Naive thymus-derived CD8-positive, alpha-beta T cell (primary cell): ENCODE results near the gene SETD7. TPM values are rescaled to one million over a fixed set of nuclear protein-coding genes. Genes with fewer than 3 reads are reported as not detected.
"Not testable (repeated sequence)": the region's sequence is repeated elsewhere in the genome, so short reads cannot be mapped to it uniquely, and the experiment has no call there.

Experiments used
- ATAC-seq, 2 donors: fragments of 150-1000 bp; cut with Tn5 transposase in 1 of 2; sonication (Bioruptor Pico), chemical (Tn5 transposase) in 1 of 2; 1 replicate in 1 of 2; 2 replicates in 1 of 2; pipeline ENCODE4 v1.10.0; 2021; ENCODE audit warnings: mild to moderate bottlenecking in 2 of 2, moderate library complexity in 2 of 2
- POLR2A ChIA-PET: fragments of 350-600 bp; sonication (Branson Sonifier 250); formaldehyde crosslinking; loops from one replicate; lab custom pipeline; 2021; ENCODE audit warnings: antibody characterized with exemption; lab: Charles Lee
- DNase-seq, 10 donors: peaks; one replicate each; pipeline versions ENCODE4 v3.0.0 to v3.0.0-alpha.2; 2020 to 2022
- H3K27ac Mint-ChIP-seq, 10 donors: one replicate each; pipeline ENCODE4 v1.8.0; 2020 to 2022; ENCODE audit warnings: mild to moderate bottlenecking in 10 of 10, mixed read lengths in 10 of 10, moderate library complexity in 4 of 10, inconsistent platforms in 1 of 10
- H3K27me3 Mint-ChIP-seq, 5 donors: one replicate each; pipeline ENCODE4 v1.8.0; 2021 to 2022; ENCODE audit warnings: mixed read lengths in 5 of 5
- H3K36me3 Mint-ChIP-seq, 3 donors: one replicate each; pipeline ENCODE4 v1.8.0; 2020 to 2022; ENCODE audit warnings: mixed read lengths in 3 of 3, mild to moderate bottlenecking in 2 of 3, inconsistent platforms in 1 of 3
- H3K4me1 Mint-ChIP-seq, 4 donors: one replicate each; pipeline ENCODE4 v1.8.0; 2021 to 2022; ENCODE audit warnings: mixed read lengths in 4 of 4
- H3K4me3 Mint-ChIP-seq, 10 donors: one replicate each; pipeline ENCODE4 v1.8.0; 2020 to 2022; ENCODE audit warnings: mild to moderate bottlenecking in 10 of 10, mixed read lengths in 10 of 10, moderate library complexity in 6 of 10, inconsistent platforms in 1 of 10
- H3K9me3 Mint-ChIP-seq, 9 donors: one replicate each; pipeline ENCODE4 v1.8.0; 2020 to 2022; ENCODE audit warnings: mixed read lengths in 9 of 9, mild to moderate bottlenecking in 3 of 9, inconsistent platforms in 1 of 9, moderate library complexity in 1 of 9
- polyA plus RNA-seq, 3 donors: library from polyadenylated mRNA; unstranded; fragments of 300-500 nt; fragmentation: Illumina TruSeq; gene quantifications; one replicate each; pipeline ENCODE4 v1.2.3, GENCODE V29; 2021
- total RNA-seq, 8 experiments: library from RNA in 2 of 8; stranded (reverse) in 2 of 8; gene quantifications; one replicate each; pipeline ENCODE4 v1.2.3 and lab custom pipeline; 2021 to 2026

SETD7 gene
- total and polyA plus RNA-seq, 5 experiments from 2014 or later, result 0.09 to 2.7 (median 0.36) TPM

- H3K27me3 Mint-ChIP-seq, result no peaks in the 10 kb centered on the region
- ATAC-seq (no peak), DNase-seq (no peak)
- H3K4me3 Mint-ChIP-seq, result no peak overlapping the region
- peaks cover 16 to 45% (median 33%) of the 10 kb centered on the region in 4 donors for H3K4me1 Mint-ChIP-seq
- H3K36me3 Mint-ChIP-seq, result peaks cover 21 to 39% (median 38%) of the 10 kb centered on the region in 3 donors
- POLR2A ChIA-PET, result no interaction called here
- peaks cover 0 to 25% (median 16%) of the 10 kb centered on the region in 9 donors for H3K9me3 Mint-ChIP-seq
- no peak overlapping the region for H3K27ac Mint-ChIP-seq
Measured at GRCh38 chr4:139465922-139466321, 90.1 kb downstream of the SETD7 start.

- H3K4me3 Mint-ChIP-seq, POLR2A ChIA-PET, H3K27me3 Mint-ChIP-seq, ATAC-seq, DNase-seq, H3K27ac Mint-ChIP-seq: not testable (repeated sequence)
- H3K4me1 Mint-ChIP-seq, result peaks cover 13 to 43% (median 33%) of the 10 kb centered on the region in 4 donors
- H3K36me3 Mint-ChIP-seq, result peaks cover 18 to 34% (median 30%) of the 10 kb centered on the region in 3 donors
- peaks cover 0 to 16% (median 13%) of the 10 kb centered on the region in 9 donors for H3K9me3 Mint-ChIP-seq
Measured at GRCh38 chr4:139464512-139464911, 91.5 kb downstream of the SETD7 start.

- peaks cover 28 to 62% (median 53%) of the 10 kb centered on the region in 4 donors for H3K4me1 Mint-ChIP-seq
- H3K9me3 Mint-ChIP-seq, result peaks cover 0 to 2% (median 0%) of the 10 kb centered on the region in 9 donors
- DNase-seq (no peak), ATAC-seq (no peak)
- POLR2A ChIA-PET, result no interaction called here
- H3K4me3 Mint-ChIP-seq, result no peak overlapping the region
- H3K27ac Mint-ChIP-seq, result no peak overlapping the region
- H3K36me3 Mint-ChIP-seq, result peaks cover 0 to 31% (median 15%) of the 10 kb centered on the region in 3 donors
- no peaks in the 10 kb centered on the region for H3K27me3 Mint-ChIP-seq
Measured at GRCh38 chr4:139461022-139461628, 94.9 kb downstream of the SETD7 start.

GRCh38 chr4:139460565-139460964 is 95.5 kb downstream of the SETD7 start:
- Mint-ChIP-seq H3K4me1 (peaks cover 31 to 65% (median 57%) of the 10 kb centered on the region in 4 donors), H3K27me3 (no peaks in the 10 kb centered on the region), H3K36me3 (peaks cover 0 to 31% (median 15%) of the 10 kb centered on the region in 3 donors), H3K4me3 (no peak overlapping the region), H3K27ac (no peak overlapping the region), H3K9me3 (peaks cover 0 to 2% (median 0%) of the 10 kb centered on the region in 9 donors)
- ATAC-seq (no peak), DNase-seq (no peak)
- POLR2A ChIA-PET, result no interaction called here

GRCh38 chr4:139458999-139459398 is 97.0 kb downstream of the SETD7 start:
- H3K4me1 Mint-ChIP-seq, result peaks cover 42 to 73% (median 69%) of the 10 kb centered on the region in 4 donors
- H3K27ac Mint-ChIP-seq, result peak overlapping the region in 1 of 10 donors; percentile 41
- H3K36me3 Mint-ChIP-seq, result peaks cover 0 to 28% (median 6%) of the 10 kb centered on the region in 3 donors
- POLR2A ChIA-PET, result no interaction called here
- no peak overlapping the region for H3K4me3 Mint-ChIP-seq
- DNase-seq, result no peak
- no peaks in the 10 kb centered on the region for H3K27me3 Mint-ChIP-seq
- H3K9me3 Mint-ChIP-seq, result peaks cover 0 to 2% (median 0%) of the 10 kb centered on the region in 9 donors
- ATAC-seq, result no peak

GRCh38 chr4:139458543-139458942 is 97.5 kb downstream of the SETD7 start:
- POLR2A ChIA-PET, result no interaction called here
- Mint-ChIP-seq H3K27ac (peak overlapping the region in 3 of 10 donors; percentile 38 to 51 (median 44)), H3K9me3 (no peaks in the 10 kb centered on the region), H3K27me3 (no peaks in the 10 kb centered on the region), H3K4me1 (peaks cover 42 to 70% (median 68%) of the 10 kb centered on the region in 4 donors), H3K36me3 (peaks cover 0 to 23% (median 5%) of the 10 kb centered on the region in 3 donors), H3K4me3 (peak overlapping the region in 5 of 10 donors; percentile 9 to 61 (median 37))
- ATAC-seq (no peak), DNase-seq (no peak)

- peaks cover 49 to 78% (median 74%) of the 10 kb centered on the region in 4 donors for H3K4me1 Mint-ChIP-seq
- peaks cover 0 to 17% (median 2%) of the 10 kb centered on the region in 3 donors for H3K36me3 Mint-ChIP-seq
- POLR2A ChIA-PET, result no interaction called here
- ATAC-seq, result no peak
- H3K27ac Mint-ChIP-seq, result peak overlapping the region in 1 of 10 donors; percentile 34
- no peaks in the 10 kb centered on the region for H3K27me3 Mint-ChIP-seq
- H3K9me3 Mint-ChIP-seq, result no peaks in the 10 kb centered on the region
- H3K4me3 Mint-ChIP-seq, result peak overlapping the region in 1 of 10 donors; percentile 40
- no peak for DNase-seq
Measured at GRCh38 chr4:139457318-139457717, 98.7 kb downstream of the SETD7 start.

GRCh38 chr4:139455126-139455538 is 100.9 kb downstream of the SETD7 start:
- ATAC-seq, result no peak
- Mint-ChIP-seq H3K9me3 (no peaks in the 10 kb centered on the region), H3K27me3 (no peaks in the 10 kb centered on the region), H3K4me3 (peak overlapping the region; percentile 89 to 99 (median 97)), H3K36me3 (peaks cover 0 to 11% (median 0%) of the 10 kb centered on the region in 3 donors), H3K4me1 (peaks cover 47 to 75% (median 70%) of the 10 kb centered on the region in 4 donors), H3K27ac (peak overlapping the region in 9 of 10 donors; percentile 92 to 100 (median 97))
- DNase-seq, result no peak
- POLR2A ChIA-PET, result interaction anchor here (0.8 kb wide), 1 partner anchor 371 kb away, joined by 3 read pairs; no protein-coding TSS in a partner anchor

GRCh38 chr4:139454111-139455045 is 101.6 kb downstream of the SETD7 start, which contains the start of gene RAB33B:
RAB33B (plus strand) TSS chr4:139454121; CDS start chr4:139454196, 75 bp downstream.
- DNase-seq (peak in 1 of 10 donors; percentile 11), ATAC-seq (peak in 1 of 2 donors; percentile 6)
- Mint-ChIP-seq H3K27me3 (no peaks in the 10 kb centered on the region), H3K9me3 (no peaks in the 10 kb centered on the region), H3K36me3 (peaks cover 0 to 10% (median 0%) of the 10 kb centered on the region in 3 donors), H3K4me3 (peak within 1 kb of the TSS; percentile 89 to 99 (median 97)), H3K4me1 (peaks cover 43 to 69% (median 63%) of the 10 kb centered on the region in 4 donors), H3K27ac (peak within 1 kb of the TSS; percentile 94 to 100 (median 98))
- POLR2A ChIA-PET, result interaction anchor here (0.8 to 2.0 kb wide), 4 partner anchors 100 to 439 kb away, joined by 3 to 21 read pairs (median 8); partner anchors contain the start of genes NAA15 and NOCT

GRCh38 chr4:139453371-139454110 is 102.5 kb downstream of the SETD7 start:
- POLR2A ChIA-PET, result interaction anchor here (0.7 to 2.0 kb wide), 11 partner anchors 13 to 920 kb away, joined by 3 to 21 read pairs (median 5); partner anchors contain the start of genes ELF2, NAA15, NOCT and SCOC
- DNase-seq, result peak; percentile 93 to 99 (median 98)
- Mint-ChIP-seq H3K36me3 (peaks cover 0 to 2% (median 0%) of the 10 kb centered on the region in 3 donors), H3K4me3 (peak overlapping the region; percentile 89 to 99 (median 97)), H3K27me3 (no peaks in the 10 kb centered on the region), H3K4me1 (peaks cover 38 to 61% (median 55%) of the 10 kb centered on the region in 4 donors), H3K9me3 (no peaks in the 10 kb centered on the region), H3K27ac (peak overlapping the region; percentile 94 to 100 (median 98))
- peak; percentile 86 for ATAC-seq

- Mint-ChIP-seq H3K4me3 (peak overlapping the region; percentile 89 to 99 (median 97)), H3K4me1 (peaks cover 33 to 55% (median 50%) of the 10 kb centered on the region in 4 donors), H3K9me3 (no peaks in the 10 kb centered on the region), H3K27ac (peak overlapping the region; percentile 94 to 100 (median 98)), H3K27me3 (no peaks in the 10 kb centered on the region), H3K36me3 (no peaks in the 10 kb centered on the region)
- POLR2A ChIA-PET, result interaction anchor here (0.7 to 2.0 kb wide), 9 partner anchors 13 to 920 kb away, joined by 3 to 21 read pairs (median 5); partner anchors contain the start of genes ELF2, NAA15, NOCT and SCOC
- DNase-seq (peak in 7 of 10 donors; percentile 56 to 86 (median 76)), ATAC-seq (peak; percentile 53 to 65)
Measured at GRCh38 chr4:139453041-139453370, 103.0 kb downstream of the SETD7 start.
